HG03521 (cell line): ENCODE data around the gene ARL15.
A peak's percentile ranks its signal among the peaks of the same experiment; 100 is the strongest.

ENCODE experiments used
- ATAC-seq: cut with Tn5 transposase; IDR thresholded peaks from one replicate; pipeline ENCODE4 v1.9.1; 2021; ENCODE audit warnings: mild to moderate bottlenecking, moderate library complexity; ENCODE audit not compliant: unreplicated experiment

ARL15 gene

GRCh38 chr5:54315736-54316528, 5.6 kb upstream of the ARL15 start:
- no peak for ATAC-seq

- no peak for ATAC-seq
Observed at GRCh38 chr5:54313311-54314270, 3.2 kb upstream of the ARL15 start.

- no peak for ATAC-seq
Observed at GRCh38 chr5:54312499-54312898, 2.1 kb upstream of the ARL15 start.

GRCh38 chr5:54311176-54311677, 854 bp upstream of the ARL15 start:
- no peak for ATAC-seq

GRCh38 chr5:54309691-54310432, 511 bp downstream of the ARL15 start:
- peak; percentile 14 for ATAC-seq

- no peak for ATAC-seq
Observed at GRCh38 chr5:54309276-54309675, 1.1 kb downstream of the ARL15 start.

- ATAC-seq = no peak
Observed at GRCh38 chr5:54307583-54307982, 2.8 kb downstream of the ARL15 start.

GRCh38 chr5:54306893-54307292, 3.5 kb downstream of the ARL15 start:
- ATAC-seq = no peak

GRCh38 chr5:54305737-54306136, 4.6 kb downstream of the ARL15 start:
- ATAC-seq = no peak

- no peak for ATAC-seq
Observed at GRCh38 chr5:54304040-54304439, 6.3 kb downstream of the ARL15 start.

GRCh38 chr5:54302267-54302687, 8.1 kb downstream of the ARL15 start:
- no peak for ATAC-seq

GRCh38 chr5:54301849-54302248, 8.5 kb downstream of the ARL15 start:
- no peak for ATAC-seq

- ATAC-seq = no peak
Observed at GRCh38 chr5:54301220-54301619, 9.2 kb downstream of the ARL15 start.

GRCh38 chr5:54298947-54299346, 11.4 kb downstream of the ARL15 start:
- ATAC-seq = no peak

- no peak for ATAC-seq
Observed at GRCh38 chr5:54296386-54296785, 14.0 kb downstream of the ARL15 start.

- ATAC-seq = no peak
Observed at GRCh38 chr5:54295651-54296276, 14.6 kb downstream of the ARL15 start.

- no peak for ATAC-seq
Observed at GRCh38 chr5:54294097-54294667, 16.2 kb downstream of the ARL15 start.

GRCh38 chr5:54292866-54293265, 17.5 kb downstream of the ARL15 start:
- ATAC-seq = no peak

- ATAC-seq = no peak
Observed at GRCh38 chr5:54291498-54291897, 18.9 kb downstream of the ARL15 start.

GRCh38 chr5:54289769-54290168, 20.6 kb downstream of the ARL15 start:
- ATAC-seq = no peak
